HG03175 (cell line): ENCODE measurements around the gene SLC25A24.

Source experiments
- ATAC-seq: cut with Tn5 transposase; IDR thresholded peaks from one replicate; pipeline ENCODE4 v1.9.1; 2021; ENCODE audit warnings: mild to moderate bottlenecking, moderate library complexity; ENCODE audit not compliant: unreplicated experiment

Gene SLC25A24

GRCh38 chr1:108107658-108108057 lies 92.5 kb downstream of the SLC25A24 start:
- no peak for ATAC-seq

GRCh38 chr1:108106775-108107174 lies 93.4 kb downstream of the SLC25A24 start:
- ATAC-seq, result no peak

- no peak for ATAC-seq
These were observed 100.0 kb downstream of the SLC25A24 start for GRCh38 chr1:108100148-108100547.

- ATAC-seq, result no peak
These were observed 103.1 kb downstream of the SLC25A24 start for GRCh38 chr1:108097018-108097417.

GRCh38 chr1:108096089-108096488 lies 104.1 kb downstream of the SLC25A24 start:
- no peak for ATAC-seq

GRCh38 chr1:108089477-108089876 lies 110.7 kb downstream of the SLC25A24 start:
- ATAC-seq, result no peak

GRCh38 chr1:108085628-108086027 lies 114.5 kb downstream of the SLC25A24 start:
- no peak for ATAC-seq

- ATAC-seq, result no peak
These were observed 115.2 kb downstream of the SLC25A24 start for GRCh38 chr1:108084866-108085477.
